GM10266 (cell line): Measurements from ENCODE around the gene ARHGAP15.
A peak's percentile ranks its signal among the peaks of the same experiment; 100 is the strongest.

Source experiments
- DNase-seq: peaks from one replicate; pipeline ENCODE4 v3.0.0; 2012; ENCODE audit errors: extremely low spot score
- CTCF ChIP-seq: IDR thresholded peaks from 2 replicates; pipeline ENCODE4 v1.5.1; 2012; ENCODE audit warnings: mild to moderate bottlenecking, low read depth; ENCODE audit not compliant: control insufficient read depth, insufficient read depth; ENCODE audit errors: missing control alignments

ARHGAP15 gene

GRCh38 chr2:143728498-143728897 is 599.3 kb downstream of the ARHGAP15 start:
- no peak for TF ChIP-seq CTCF
- DNase-seq = no peak

- no peak for TF ChIP-seq CTCF
- DNase-seq = no peak
Observed at GRCh38 chr2:143729296-143729814, 600.1 kb downstream of the ARHGAP15 start.

- DNase-seq = peak; percentile 24
- no peak for TF ChIP-seq CTCF
Observed at GRCh38 chr2:143730155-143730952, 601.1 kb downstream of the ARHGAP15 start.

GRCh38 chr2:143730953-143731260 is 601.7 kb downstream of the ARHGAP15 start:
- TF ChIP-seq CTCF = no peak

GRCh38 chr2:143732076-143732475 is 602.9 kb downstream of the ARHGAP15 start:
- no peak for TF ChIP-seq CTCF
- DNase-seq = no peak

More at GRCh38 chr2:143730953-143731260, 601.7 kb downstream of the ARHGAP15 start:
- DNase-seq = peak; percentile 15

GRCh38 chr2:143732871-143733270 is 603.7 kb downstream of the ARHGAP15 start:
- DNase-seq = no peak
- TF ChIP-seq CTCF = no peak

GRCh38 chr2:143734507-143734906 is 605.3 kb downstream of the ARHGAP15 start:
- DNase-seq = no peak
- no peak for TF ChIP-seq CTCF
